ENCODE results near the gene TMUB1. TPM values are rescaled to one million over a fixed set of nuclear protein-coding genes. Genes with fewer than 3 reads are reported as not detected.

Gene TMUB1
- total and polyA plus RNA-seq, 2 experiments from 2014 or later = 45.0 to 83.1 TPM

- Histone ChIP-seq H2AFZ (no peak overlapping the region), H3K36me3 (replicated peaks; ENCODE audit: insufficient read depth, low read depth) (no peaks in the 10 kb centered on the region), H3K27me3 (no peaks in the 10 kb centered on the region), H3K9me2 (replicated peaks; ENCODE audit: insufficient read depth) (no peaks in the 10 kb centered on the region), H3K9me3 (ENCODE audit: low read depth) (no peaks in the 10 kb centered on the region), H3K4me1 (ENCODE audit: insufficient read depth) (peaks cover 44% of the 10 kb centered on the region), H3K27ac (peak overlapping the region; percentile 97), H3K4me3 (peak overlapping the region; percentile 94), H3K4me2 (peak overlapping the region; percentile 88), H3K79me2 (peaks cover 53% of the 10 kb centered on the region), H4K20me1 (ENCODE audit: insufficient read depth, poor library complexity, severe bottlenecking) (peaks cover 27% of the 10 kb centered on the region)
- 16% methylated on average over 20 of the region's 21 CpGs for WGBS (ENCODE audit: low lambda C conversion rate, missing lambda C conversion rate)
- peak; percentile 56 for DNase-seq (ENCODE audit: low spot score)
- TF ChIP-seq EZH2phosphoT487 (IDR thresholded peaks at IDR 0.05; ENCODE audit: low read depth, severe bottlenecking, unreplicated experiment) (no peak), EZH2 (IDR thresholded peaks at IDR 0.05; ENCODE audit: borderline replicate concordance) (no peak)
- TF ChIP-seq, protein P1, sequence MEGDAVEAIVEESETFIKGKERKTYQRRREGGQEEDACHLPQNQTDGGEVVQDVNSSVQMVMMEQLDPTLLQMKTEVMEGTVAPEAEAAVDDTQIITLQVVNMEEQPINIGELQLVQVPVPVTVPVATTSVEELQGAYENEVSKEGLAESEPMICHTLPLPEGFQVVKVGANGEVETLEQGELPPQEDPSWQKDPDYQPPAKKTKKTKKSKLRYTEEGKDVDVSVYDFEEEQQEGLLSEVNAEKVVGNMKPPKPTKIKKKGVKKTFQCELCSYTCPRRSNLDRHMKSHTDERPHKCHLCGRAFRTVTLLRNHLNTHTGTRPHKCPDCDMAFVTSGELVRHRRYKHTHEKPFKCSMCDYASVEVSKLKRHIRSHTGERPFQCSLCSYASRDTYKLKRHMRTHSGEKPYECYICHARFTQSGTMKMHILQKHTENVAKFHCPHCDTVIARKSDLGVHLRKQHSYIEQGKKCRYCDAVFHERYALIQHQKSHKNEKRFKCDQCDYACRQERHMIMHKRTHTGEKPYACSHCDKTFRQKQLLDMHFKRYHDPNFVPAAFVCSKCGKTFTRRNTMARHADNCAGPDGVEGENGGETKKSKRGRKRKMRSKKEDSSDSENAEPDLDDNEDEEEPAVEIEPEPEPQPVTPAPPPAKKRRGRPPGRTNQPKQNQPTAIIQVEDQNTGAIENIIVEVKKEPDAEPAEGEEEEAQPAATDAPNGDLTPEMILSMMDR (IDR thresholded peaks at IDR 0.05; ENCODE audit: poor library complexity) = no peak
Measured at GRCh38 chr7:151060416-151061212, 22.7 kb downstream of the TMUB1 start.

- peaks cover 48% of the 10 kb centered on the region for H3K79me2 ChIP-seq
- H3K27me3 ChIP-seq = no peaks in the 10 kb centered on the region
- peak overlapping the region; percentile 88 for H3K4me2 ChIP-seq
- peaks cover 27% of the 10 kb centered on the region for H4K20me1 ChIP-seq (ENCODE audit: insufficient read depth, poor library complexity, severe bottlenecking)
- DNase-seq (ENCODE audit: low spot score) = no peak
- WGBS (ENCODE audit: low lambda C conversion rate, missing lambda C conversion rate) = under 1% methylated on average over 13 of the region's 17 CpGs
- peak overlapping the region; percentile 97 for H3K27ac ChIP-seq
- no peaks in the 10 kb centered on the region for H3K9me2 ChIP-seq (replicated peaks; ENCODE audit: insufficient read depth)
- no peak for TF ChIP-seq EZH2phosphoT487 (IDR thresholded peaks at IDR 0.05; ENCODE audit: low read depth, severe bottlenecking, unreplicated experiment)
- TF ChIP-seq EZH2 (IDR thresholded peaks at IDR 0.05; ENCODE audit: borderline replicate concordance) = no peak
- H3K4me1 ChIP-seq (ENCODE audit: insufficient read depth) = peaks cover 44% of the 10 kb centered on the region
- H3K9me3 ChIP-seq (ENCODE audit: low read depth) = no peaks in the 10 kb centered on the region
- no peaks in the 10 kb centered on the region for H3K36me3 ChIP-seq (replicated peaks; ENCODE audit: insufficient read depth, low read depth)
- peak overlapping the region; percentile 50 for H2AFZ ChIP-seq
- peak overlapping the region; percentile 94 for H3K4me3 ChIP-seq
Measured at GRCh38 chr7:151060113-151060415, 23.2 kb downstream of the TMUB1 start.

- H2AFZ ChIP-seq = peak within 1 kb of the TSS; percentile 50
Measured at GRCh38 chr7:151059367-151060112, 23.8 kb downstream of the TMUB1 start, which contains the start of gene SLC4A2. TSS of gene SLC4A2 (plus strand) at chr7:151059589. CDS start at chr7:151061988, 2,399 bp downstream.

More at GRCh38 chr7:151059367-151060112, 23.8 kb downstream of the TMUB1 start, which contains the start of gene SLC4A2:
- peak within 1 kb of the TSS; percentile 94 for H3K4me3 ChIP-seq
- peak within 1 kb of the TSS; percentile 97 for H3K27ac ChIP-seq
- peaks cover 24% of the 10 kb centered on the region for H4K20me1 ChIP-seq (ENCODE audit: insufficient read depth, poor library complexity, severe bottlenecking)
- peaks cover 44% of the 10 kb centered on the region for H3K79me2 ChIP-seq
- WGBS (ENCODE audit: low lambda C conversion rate, missing lambda C conversion rate) = 0% methylated on average over 2 of the region's 75 CpGs
- H3K9me3 ChIP-seq (ENCODE audit: low read depth) = no peaks in the 10 kb centered on the region
- peak within 1 kb of the TSS; percentile 88 for H3K4me2 ChIP-seq
- TF ChIP-seq EZH2phosphoT487 (IDR thresholded peaks at IDR 0.05; ENCODE audit: low read depth, severe bottlenecking, unreplicated experiment) (no peak), EZH2 (IDR thresholded peaks at IDR 0.05; ENCODE audit: borderline replicate concordance) (no peak)
- TF ChIP-seq, protein P1 (IDR thresholded peaks at IDR 0.05; ENCODE audit: poor library complexity) = peak; percentile 60
- no peaks in the 10 kb centered on the region for H3K9me2 ChIP-seq (replicated peaks; ENCODE audit: insufficient read depth)
- DNase-seq (ENCODE audit: low spot score) = peak; percentile 90
- H3K4me1 ChIP-seq (ENCODE audit: insufficient read depth) = peaks cover 44% of the 10 kb centered on the region
- no peaks in the 10 kb centered on the region for H3K27me3 ChIP-seq
- no peaks in the 10 kb centered on the region for H3K36me3 ChIP-seq (replicated peaks; ENCODE audit: insufficient read depth, low read depth)

Data from hepatocyte (in vitro differentiated cells).